SK-N-SH (cell line): ENCODE results near the gene GMPPB.

ENCODE experiments used
- TF ChIP-seq, protein P1 (sequence below): fragments of 200-600 bp; sonication (generic); IDR thresholded peaks from 2 replicates; pipeline ENCODE4 v1.6.1; 2017; ENCODE audit warnings: antibody characterized with exemption, mild to moderate bottlenecking, moderate library complexity
- TF ChIP-seq, protein P2 (sequence below): fragments of 150-350 bp; IDR thresholded peaks from 2 replicates; pipeline ENCODE4 v1.6.1; 2016; ENCODE audit warnings: mild to moderate bottlenecking, low read depth, low read length

DNA sequence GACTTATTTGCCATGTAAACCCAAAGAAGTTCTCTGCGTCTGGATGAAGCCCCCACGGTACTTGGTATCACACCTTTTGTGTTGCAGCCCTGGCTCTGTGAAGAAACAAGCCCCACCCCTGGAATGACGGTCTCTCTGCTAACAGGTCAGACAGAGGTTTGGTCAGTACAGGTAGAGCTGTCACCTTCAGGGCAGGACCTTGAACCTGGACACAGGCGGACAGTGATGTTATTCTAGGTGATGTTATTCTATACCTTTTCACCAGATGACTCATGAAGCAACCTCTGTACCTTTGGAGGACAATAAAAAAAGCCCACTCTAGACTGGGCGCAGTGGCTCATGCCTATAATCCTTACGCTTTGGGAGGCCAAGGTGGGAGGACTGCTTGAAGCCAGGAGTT is 11.0 kb upstream of the GMPPB start:
- TF ChIP-seq, protein P1, sequence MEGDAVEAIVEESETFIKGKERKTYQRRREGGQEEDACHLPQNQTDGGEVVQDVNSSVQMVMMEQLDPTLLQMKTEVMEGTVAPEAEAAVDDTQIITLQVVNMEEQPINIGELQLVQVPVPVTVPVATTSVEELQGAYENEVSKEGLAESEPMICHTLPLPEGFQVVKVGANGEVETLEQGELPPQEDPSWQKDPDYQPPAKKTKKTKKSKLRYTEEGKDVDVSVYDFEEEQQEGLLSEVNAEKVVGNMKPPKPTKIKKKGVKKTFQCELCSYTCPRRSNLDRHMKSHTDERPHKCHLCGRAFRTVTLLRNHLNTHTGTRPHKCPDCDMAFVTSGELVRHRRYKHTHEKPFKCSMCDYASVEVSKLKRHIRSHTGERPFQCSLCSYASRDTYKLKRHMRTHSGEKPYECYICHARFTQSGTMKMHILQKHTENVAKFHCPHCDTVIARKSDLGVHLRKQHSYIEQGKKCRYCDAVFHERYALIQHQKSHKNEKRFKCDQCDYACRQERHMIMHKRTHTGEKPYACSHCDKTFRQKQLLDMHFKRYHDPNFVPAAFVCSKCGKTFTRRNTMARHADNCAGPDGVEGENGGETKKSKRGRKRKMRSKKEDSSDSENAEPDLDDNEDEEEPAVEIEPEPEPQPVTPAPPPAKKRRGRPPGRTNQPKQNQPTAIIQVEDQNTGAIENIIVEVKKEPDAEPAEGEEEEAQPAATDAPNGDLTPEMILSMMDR = no peak
- TF ChIP-seq, protein P2, sequence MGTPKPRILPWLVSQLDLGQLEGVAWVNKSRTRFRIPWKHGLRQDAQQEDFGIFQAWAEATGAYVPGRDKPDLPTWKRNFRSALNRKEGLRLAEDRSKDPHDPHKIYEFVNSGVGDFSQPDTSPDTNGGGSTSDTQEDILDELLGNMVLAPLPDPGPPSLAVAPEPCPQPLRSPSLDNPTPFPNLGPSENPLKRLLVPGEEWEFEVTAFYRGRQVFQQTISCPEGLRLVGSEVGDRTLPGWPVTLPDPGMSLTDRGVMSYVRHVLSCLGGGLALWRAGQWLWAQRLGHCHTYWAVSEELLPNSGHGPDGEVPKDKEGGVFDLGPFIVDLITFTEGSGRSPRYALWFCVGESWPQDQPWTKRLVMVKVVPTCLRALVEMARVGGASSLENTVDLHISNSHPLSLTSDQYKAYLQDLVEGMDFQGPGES = no peak
